K562 (cell line): ENCODE results near the gene MYO16. TPM values are rescaled to one million over a fixed set of nuclear protein-coding genes. Genes with fewer than 3 reads are reported as not detected.
A peak's percentile ranks its signal among the peaks of the same experiment; 100 is the strongest.

Source experiments
- ATAC-seq: fragments of 200-7000 bp; cut with Tn5 transposase; 3 replicates; pipeline ENCODE4 v1.9.1; 2020; ENCODE audit warnings: moderate library complexity
- BruUV-seq: library from RNA; stranded (reverse); fragments of 400-500 nt; replicated peaks from 2 replicates; lab custom pipeline; 2021; lab: Mats Ljungman, UMichigan
- CTCF ChIA-PET: fragments of 300-600 bp; formaldehyde crosslinking; extraction: SDS; loops from one replicate; lab custom pipeline; 2021; ENCODE audit warnings: low intra/inter-chr PET ratio; lab: Yijun Ruan, JAX
- POLR2A ChIA-PET: fragments of 300-600, 350-650 bp; sonication (Branson Sonifier 250); formaldehyde crosslinking; extraction: SDS; loops from one replicate; lab custom pipeline; 2021; ENCODE audit warnings: antibody characterized with exemption, inconsistent platforms; lab: Yijun Ruan, JAX
- DNase-seq, 4 experiments: peaks; one replicate each; pipeline versions ENCODE4 v3.0.0 to v3.0.0-alpha.2; 2011 to 2018; ENCODE audit warnings: low spot score in 3 of 4, mixed read lengths in 3 of 4; ENCODE audit errors: extremely low read depth in 1 of 4
- FAIRE-seq: peaks from 2 replicates; lab custom pipeline; 2011; peaks lifted over from hg19 to GRCh38; lab: Jason Lieb, UNC
- H2AFZ ChIP-seq: 2 replicates; pipeline ENCODE4 v1.6.0; 2011; ENCODE audit warnings: low read depth, low read length, control low read depth, inconsistent platforms
- H3K27ac ChIP-seq: fragments of 200-600 bp; 3 replicates; pipeline ENCODE4 v1.8.0; 2011; ENCODE audit warnings: low read depth, mild to moderate bottlenecking, control low read depth, inconsistent platforms, low read length, moderate library complexity, mixed read lengths; ENCODE audit errors: extremely low read depth
- H3K27me3 ChIP-seq, 2 experiments: fragments of 300-600 bp in 1 of 2; 2 replicates in 1 of 2; 3 replicates in 1 of 2; pipeline versions ENCODE4 v1.6.0 to v1.8.0; 2011; ENCODE audit warnings: inconsistent platforms in 2 of 2, low read length in 2 of 2, mild to moderate bottlenecking in 1 of 2, mixed read lengths in 1 of 2, moderate library complexity in 1 of 2; ENCODE audit not compliant: control insufficient read depth in 2 of 2, insufficient read depth in 2 of 2
- H3K36me3 ChIP-seq: fragments of 300-600 bp; 3 replicates; pipeline ENCODE4 v1.8.0; 2011; ENCODE audit warnings: mild to moderate bottlenecking, low read length, inconsistent platforms; ENCODE audit not compliant: control insufficient read depth, insufficient read depth
- H3K4me1 ChIP-seq, 2 experiments: fragments of 200-600 bp in 1 of 2; replicated peaks in 1 of 2; 2 replicates in 1 of 2; 3 replicates in 1 of 2; pipeline versions ENCODE4 v1.5.1 to v1.8.0; 2011; ENCODE audit warnings: inconsistent platforms in 2 of 2, low read length in 2 of 2, mild to moderate bottlenecking in 1 of 2, mixed read lengths in 1 of 2, moderate library complexity in 1 of 2; ENCODE audit not compliant: control insufficient read depth in 2 of 2, insufficient read depth in 2 of 2
- H3K4me2 ChIP-seq: 2 replicates; pipeline ENCODE4 v1.6.1; 2011; ENCODE audit warnings: low read length, control low read depth, inconsistent platforms, mixed read lengths; ENCODE audit not compliant: insufficient read depth
- H3K4me3 ChIP-seq: fragments of 200-600 bp; sonication (generic), shearing (Covaris generic); 2 replicates; pipeline ENCODE4 v1.5.1; 2016; ENCODE audit warnings: control low read depth, inconsistent platforms
- H3K79me2 ChIP-seq: fragments of 200-600 bp; 3 replicates; pipeline ENCODE4 v1.8.0; 2011; ENCODE audit warnings: low read length, inconsistent platforms; ENCODE audit not compliant: control insufficient read depth, insufficient read depth
- H3K9ac ChIP-seq, 2 experiments: 2 replicates each; pipeline versions ENCODE4 v1.6.0 to v1.6.1; 2011; ENCODE audit warnings: low read depth in 2 of 2, low read length in 2 of 2, control low read depth in 1 of 2, inconsistent platforms in 1 of 2, mild to moderate bottlenecking in 1 of 2, mixed read lengths in 1 of 2; ENCODE audit not compliant: insufficient read depth in 1 of 2
- H3K9me1 ChIP-seq: one replicate; pipeline ENCODE4 v1.6.0; 2011; ENCODE audit warnings: inconsistent platforms, mild to moderate bottlenecking, low read length, moderate library complexity; ENCODE audit not compliant: control insufficient read depth, insufficient read depth
- H3K9me3 ChIP-seq: replicated peaks from 2 replicates; pipeline ENCODE4 v1.5.1; 2011; ENCODE audit warnings: low read depth, low read length, inconsistent platforms; ENCODE audit not compliant: control insufficient read depth, insufficient read depth
- H4K20me1 ChIP-seq: replicated peaks from 2 replicates; pipeline ENCODE4 v1.6.1; 2011; ENCODE audit warnings: low read length, inconsistent platforms, mixed read lengths; ENCODE audit not compliant: control insufficient read depth, insufficient read depth
- ARHGAP35 ChIP-seq: fragments of 450-650 bp; IDR thresholded peaks from 2 replicates; pipeline ENCODE4 v1.6.1; 2018; ENCODE audit not compliant: partially characterized antibody
- E2F1 ChIP-seq: sonication (generic); formaldehyde crosslinking; IDR thresholded peaks from 2 replicates; pipeline ENCODE4 v1.8.1; 2023; ENCODE audit warnings: mild to moderate bottlenecking, missing genetic modification reagents, moderate library complexity
- ELF2 ChIP-seq: fragments of 250-450 bp; sonication (Bioruptor Pico); IDR thresholded peaks from 2 replicates; pipeline ENCODE4 v1.5.0; 2021; ENCODE audit warnings: mild to moderate bottlenecking
- EP400 ChIP-seq: fragments of 450-650 bp; IDR thresholded peaks from 2 replicates; pipeline ENCODE4 v1.6.1; 2017; ENCODE audit warnings: antibody characterized with exemption, mild to moderate bottlenecking, moderate library complexity
- FOXA3 ChIP-seq, 2 experiments: fragments of 450-650 bp in 1 of 2; sonication (generic) in 1 of 2; formaldehyde crosslinking; IDR thresholded peaks in 1 of 2; conservative IDR thresholded peaks in 1 of 2; 2 replicates each; pipeline versions ENCODE4 v1.4.0 to v1.8.0; 2020 to 2022; ENCODE audit warnings: mild to moderate bottlenecking in 2 of 2, missing genetic modification reagents in 1 of 2
- GABPB2 ChIP-seq: fragments of 250-450 bp; sonication (Bioruptor Pico); conservative IDR thresholded peaks from 2 replicates; pipeline ENCODE4 v1.5.1; 2021; ENCODE audit warnings: mild to moderate bottlenecking
- GTF2B ChIP-seq: IDR thresholded peaks from 2 replicates; pipeline ENCODE4 v1.6.1; 2011; ENCODE audit not compliant: insufficient read length; ENCODE audit errors: extremely low read depth
- MAFK ChIP-seq: IDR thresholded peaks from 2 replicates; pipeline ENCODE4 v1.6.1; 2011; ENCODE audit warnings: low read length, improper control_type of control experiment
- PHB ChIP-seq: fragments of 250-450 bp; sonication (Bioruptor Pico); IDR thresholded peaks from 2 replicates; pipeline ENCODE4 v1.5.0; 2021
- RBFOX2 ChIP-seq: fragments of 200-400 bp; formaldehyde crosslinking; IDR thresholded peaks from 2 replicates; pipeline ENCODE4 v1.6.1; 2017; ENCODE audit warnings: low read depth, mild to moderate bottlenecking, low read length, moderate library complexity
- SIN3B ChIP-seq: fragments of 450-650 bp; IDR thresholded peaks from 2 replicates; pipeline ENCODE4 v1.6.1; 2017; ENCODE audit warnings: low read depth, mild to moderate bottlenecking, moderate library complexity
- ZNF175 ChIP-seq: fragments of 200-800 bp; sonication (Bioruptor generic); IDR thresholded peaks from 2 replicates; pipeline ENCODE4 v1.6.1; 2016; ENCODE audit warnings: low read depth, mild to moderate bottlenecking, missing genetic modification characterization, missing compliant biosample characterization
- ZNF316 ChIP-seq: fragments of 450-650 bp; IDR thresholded peaks from 2 replicates; pipeline ENCODE4 v1.6.1; 2016
- ZNF699 ChIP-seq: fragments of 250-450 bp; sonication (Bioruptor Pico); IDR thresholded peaks from 2 replicates; pipeline ENCODE4 v1.8.0; 2021; ENCODE audit warnings: mild to moderate bottlenecking, moderate library complexity; ENCODE audit not compliant: insufficient replicate concordance
- ZNF778 ChIP-seq: fragments of 450-650 bp; formaldehyde crosslinking; IDR thresholded peaks from 2 replicates; pipeline ENCODE4 v1.4.0; 2020; ENCODE audit warnings: mild to moderate bottlenecking, moderate library complexity
- WGBS: fragments of 100-300 bp; shearing (Covaris generic); methylation state at CpG from one replicate; pipeline ENCODE4 v1.1.6; 2016; ENCODE audit warnings: low coverage, mixed read lengths; ENCODE audit not compliant: insufficient coverage; ENCODE audit errors: missing lambda C conversion rate; 5-methylcytosine and 5-hydroxymethylcytosine counted together
- in situ Hi-C: fragments of 300-500 bp; cut with MboI; formaldehyde crosslinking; loops from 4 replicates; pipeline ENCODE4 v1.15.0; 2018; ENCODE audit warnings: inconsistent platforms, mixed read lengths
- intact Hi-C: fragments of 100-400 bp; cut with micrococcal nuclease; formaldehyde crosslinking; loops from 2 replicates; pipeline ENCODE4 v1.14.2; 2022
- polyA plus RNA-seq, 8 experiments: library from polyadenylated mRNA; depleted of rRNA in 4 of 8; stranded (reverse) in 5 of 8; unstranded in 3 of 8; fragments of >200 nt; fragmentation: Nextera tagmentation in 2 of 8; fragmentation: Illumina TruSeq in 1 of 8; extraction: Ambion mirVana in 2 of 8; extraction: Trizol in 1 of 8; gene quantifications; 2 replicates each; pipeline versions ENCODE4 v1.2.1 to v1.2.3, GENCODE V29; 2011 to 2014; ENCODE audit warnings: inconsistent platforms in 1 of 8, missing spikeins in 1 of 8
- total RNA-seq, 7 experiments: library from RNA; depleted of rRNA in 6 of 7; stranded (reverse); fragments of >200 nt in 6 of 7; fragmentation: Illumina TruSeq in 2 of 7; extraction: Trizol in 2 of 7; gene quantifications; 2 replicates each; pipeline versions ENCODE4 v1.2.1 to v1.2.3, GENCODE V29; 2011 to 2021; ENCODE audit warnings: low replicate concordance in 1 of 7

The MYO16 gene
- total and polyA plus RNA-seq, 9 of the 15 experiments (the other 6 are each of a cell fraction or from before 2014, with no cell fraction given), result 4.3 to 45.7 (median 12.1) TPM

GRCh38 chr13:108789476-108789875 is 160.1 kb downstream of the MYO16 start:
- H3K79me2 ChIP-seq, result no peaks in the 10 kb centered on the region; the same call in 2 of the 3 replicates
- H3K27me3 ChIP-seq, result no peaks in the 10 kb centered on the region
- no peaks in the 10 kb centered on the region for H3K9me3 ChIP-seq
- no peak for DNase-seq
- no peak overlapping the region for H3K4me2 ChIP-seq
- peaks cover 0 to 2% of the 10 kb centered on the region in 2 experiments; a peak in 2 of 5 replicates for H3K4me1 ChIP-seq
- no peak overlapping the region for H3K4me3 ChIP-seq
- WGBS, result 100% methylated on average over 2 of the region's 2 CpGs
- no peaks in the 10 kb centered on the region for H3K9me1 ChIP-seq
- BruUV-seq, result no TSS peak
- in situ Hi-C loops, result no loop called here
- POLR2A ChIA-PET, result no interaction called here
- H3K36me3 ChIP-seq, result peaks cover 10% of the 10 kb centered on the region; the same call in 1 of the 3 replicates
- TF ChIP-seq FOXA3 (CRISPR knock-in tag; conservative IDR thresholded peaks at IDR 0.05 in 1 of 2, IDR thresholded peaks at IDR 0.05 in 1 of 2), result no peak
- peak; percentile 18; the same call in 1 of the 2 replicates for TF ChIP-seq ZNF316
- peak; percentile 24; the same call in 1 of the 2 replicates for TF ChIP-seq MAFK
- TF ChIP-seq, all 486 proteins: peak for 2
- Histone ChIP-seq H2AFZ (no peak overlapping the region), H4K20me1 (no peaks in the 10 kb centered on the region), H3K27ac (no peak overlapping the region), H3K9ac (no peak overlapping the region)
- ATAC-seq, result no peak
- CTCF ChIA-PET, result no interaction called here
- intact Hi-C loops, result no loop called here
- no peak for FAIRE-seq

GRCh38 chr13:108795841-108796240 is 166.4 kb downstream of the MYO16 start:
- ATAC-seq (no peak), DNase-seq (no peak), FAIRE-seq (no peak)
- Histone ChIP-seq H3K4me1 (no peaks in the 10 kb centered on the region), H3K9ac (no peak overlapping the region), H3K4me3 (no peak overlapping the region), H3K4me2 (no peak overlapping the region), H3K27me3 (no peaks in the 10 kb centered on the region), H2AFZ (no peak overlapping the region), H3K9me3 (no peaks in the 10 kb centered on the region), H4K20me1 (no peaks in the 10 kb centered on the region), H3K9me1 (no peaks in the 10 kb centered on the region), H3K79me2 (no peaks in the 10 kb centered on the region), H3K27ac (no peak overlapping the region), H3K36me3 (peaks cover 2% of the 10 kb centered on the region; the same call in 2 of the 3 replicates)
- in situ Hi-C loops (no loop called here), intact Hi-C loops (no loop called here)
- CTCF ChIA-PET, result no interaction called here
- WGBS, result 60% methylated on average over 4 of the region's 4 CpGs
- POLR2A ChIA-PET, result no interaction called here
- BruUV-seq, result no TSS peak
- no peak for TF ChIP-seq ZNF699 (CRISPR knock-in tag)
- TF ChIP-seq E2F1, result no peak
- no peak for TF ChIP-seq EP400
- no peak for TF ChIP-seq GTF2B
- no peak for TF ChIP-seq ZNF778 (CRISPR knock-in tag)
- TF ChIP-seq SIN3B, result no peak
- TF ChIP-seq PHB (CRISPR knock-in tag), result no peak
- no peak for TF ChIP-seq ELF2 (CRISPR knock-in tag)
- TF ChIP-seq ARHGAP35, result no peak
- no peak for TF ChIP-seq GABPB2
- no peak for TF ChIP-seq ZNF175
- TF ChIP-seq RBFOX2, result no peak
